ENCODE data around the gene FTCD.

- TF ChIP-seq POLR2AphosphoS5 (IDR thresholded peaks at IDR 0.05; ENCODE audit: insufficient read depth, low read depth, low read length) (no peak), MYC (IDR thresholded peaks at IDR 0.05; ENCODE audit: low read depth, low read length) (no peak), CTCF (IDR thresholded peaks at IDR 0.05; ENCODE audit: extremely low read depth in 1 of 2, insufficient read depth in 1 of 2, low read depth in 1 of 2, low read length in 2 of 2) (no peak), EZH2 (IDR thresholded peaks at IDR 0.05; ENCODE audit: borderline replicate concordance, low read depth, low read length, severe bottlenecking) (no peak), FOS (IDR thresholded peaks at IDR 0.05; ENCODE audit: borderline replicate concordance, insufficient read depth, low read length) (no peak), POLR2A (IDR thresholded peaks at IDR 0.05; ENCODE audit: low read depth, low read length) (no peak), GATA2 (IDR thresholded peaks at IDR 0.05; ENCODE audit: insufficient read depth, insufficient read length, low read depth, low read length) (no peak)
Measured at GRCh38 chr21:46181436-46181835, 26.1 kb upstream of the FTCD start.

Measured in endothelial cell of umbilical vein (primary cell).